Measurements from ENCODE around the gene GKAP1.
"Not testable (repeated sequence)": the region's sequence is repeated elsewhere in the genome, so short reads cannot be mapped to it uniquely, and the experiment has no call there.

Gene GKAP1

GRCh38 chr9:83817356-83818278 lies at the start of gene GKAP1:
TSS of gene GKAP1 (minus strand) at chr9:83817769. CDS start at chr9:83806517, 11,252 bp downstream.
- TF ChIP-seq CTCF (IDR thresholded peaks at IDR 0.05; ENCODE audit: insufficient read depth, low read length, missing control alignments) = peak; percentile 23
- POLR2A ChIA-PET; DNase-seq (ENCODE audit: low read depth, low spot score); CTCF ChIA-PET: not testable (repeated sequence)
- peak within 1 kb of the TSS; percentile 55 for H3K4me3 ChIP-seq (ENCODE audit: low read depth, low read length)

GRCh38 chr9:83849895-83850294 lies 32.3 kb upstream of the GKAP1 start:
- DNase-seq (ENCODE audit: low read depth, low spot score); H3K4me3 ChIP-seq (ENCODE audit: low read depth, low read length); POLR2A ChIA-PET; CTCF ChIA-PET: not testable (repeated sequence)

- POLR2A ChIA-PET; H3K4me3 ChIP-seq (ENCODE audit: low read depth, low read length); DNase-seq (ENCODE audit: low read depth, low spot score): not testable (repeated sequence)
- CTCF ChIA-PET = interaction anchor here (1.6 to 4.8 kb wide), 2 partner anchors 74 to 77 kb away, joined by 5 to 28 read pairs; no protein-coding TSS in a partner anchor
These were observed 19.6 kb upstream of the GKAP1 start for GRCh38 chr9:83837070-83837643.

GRCh38 chr9:83830426-83831071 lies 13.0 kb upstream of the GKAP1 start:
- H3K4me3 ChIP-seq (ENCODE audit: low read depth, low read length); DNase-seq (ENCODE audit: low read depth, low spot score); POLR2A ChIA-PET; CTCF ChIA-PET: not testable (repeated sequence)

GRCh38 chr9:83824986-83825623 lies 7.5 kb upstream of the GKAP1 start:
- DNase-seq (ENCODE audit: low read depth, low spot score); POLR2A ChIA-PET: not testable (repeated sequence)
- CTCF ChIA-PET = interaction anchor here (0.7 to 0.8 kb wide), 2 partner anchors 16 to 95 kb away, joined by 3 to 4 read pairs; no protein-coding TSS in a partner anchor
- peak overlapping the region; percentile 21; the same call in 1 of the 2 replicates for H3K4me3 ChIP-seq (ENCODE audit: low read depth, low read length)

DNA sequence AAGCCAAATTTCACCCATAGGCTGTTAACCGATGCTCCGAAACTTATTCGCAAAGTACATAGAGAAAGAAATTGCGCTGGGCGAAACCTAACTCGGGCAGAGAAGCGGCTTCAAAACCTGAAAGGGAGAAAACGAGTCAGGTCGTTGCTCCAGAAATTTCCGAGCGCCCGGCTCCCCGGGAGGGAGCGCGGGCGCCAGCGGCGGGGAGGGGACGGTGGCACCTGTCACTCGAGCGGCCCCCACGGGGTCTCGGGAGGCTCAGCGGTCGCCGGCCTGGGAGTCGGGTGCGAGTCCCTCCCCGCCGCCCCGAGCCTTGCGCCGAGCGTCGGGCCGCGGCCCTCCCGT lies 586 bp downstream of the GKAP1 start:
- DNase-seq (ENCODE audit: low read depth, low spot score); POLR2A ChIA-PET; CTCF ChIA-PET: not testable (repeated sequence)
- peak overlapping the region; percentile 55 for H3K4me3 ChIP-seq (ENCODE audit: low read depth, low read length)

DNA sequence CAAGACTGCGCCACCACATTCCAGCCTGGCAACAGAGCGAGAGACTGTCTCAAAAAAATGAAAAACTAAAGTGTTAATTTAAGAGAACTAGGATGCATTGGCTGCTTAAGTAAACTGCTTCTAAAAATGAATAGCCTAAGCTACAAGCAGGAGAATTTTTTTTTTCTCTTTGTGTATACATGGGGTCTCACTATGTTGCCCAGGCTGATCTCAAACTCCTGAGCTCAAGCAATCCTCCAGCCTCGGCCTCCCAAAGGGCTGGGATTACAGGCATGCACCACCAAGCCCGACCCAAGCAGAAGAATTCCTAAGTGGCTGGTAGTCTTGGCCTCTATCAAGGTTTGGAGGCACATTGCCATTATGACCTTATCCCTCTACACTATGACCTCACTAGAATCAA lies 2.4 kb downstream of the GKAP1 start:
- POLR2A ChIA-PET; H3K4me3 ChIP-seq (ENCODE audit: low read depth, low read length); CTCF ChIA-PET; DNase-seq (ENCODE audit: low read depth, low spot score): not testable (repeated sequence)

DNA sequence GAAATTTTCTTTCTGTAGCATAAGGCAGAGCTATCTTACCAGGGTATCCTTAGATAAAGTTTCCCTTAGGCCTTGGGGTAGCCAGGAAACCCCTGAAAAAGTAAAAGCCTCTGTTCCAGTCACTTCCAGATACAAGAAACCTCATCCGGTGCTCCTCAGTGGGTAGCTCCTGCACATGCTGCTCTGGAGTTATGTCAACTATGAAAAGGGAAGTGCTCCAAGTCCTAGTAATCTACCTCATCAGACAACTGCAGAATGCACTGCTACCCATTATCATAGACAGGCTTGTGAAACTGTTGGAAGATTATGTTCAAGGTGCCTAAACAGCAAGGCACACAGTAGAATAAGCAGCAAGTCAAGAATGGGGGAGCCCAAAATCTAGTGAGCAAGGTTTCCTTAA lies 8.4 kb downstream of the GKAP1 start:
- POLR2A ChIA-PET; H3K4me3 ChIP-seq (ENCODE audit: low read depth, low read length); DNase-seq (ENCODE audit: low read depth, low spot score); CTCF ChIA-PET: not testable (repeated sequence)

GRCh38 chr9:83804454-83804853 lies 13.1 kb downstream of the GKAP1 start:
- POLR2A ChIA-PET; CTCF ChIA-PET; DNase-seq (ENCODE audit: low read depth, low spot score): not testable (repeated sequence)

GRCh38 chr9:83803941-83804340 lies 13.6 kb downstream of the GKAP1 start:
- POLR2A ChIA-PET; DNase-seq (ENCODE audit: low read depth, low spot score); CTCF ChIA-PET; H3K4me3 ChIP-seq (ENCODE audit: low read depth, low read length): not testable (repeated sequence)

More at GRCh38 chr9:83804454-83804853, 13.1 kb downstream of the GKAP1 start:
- H3K4me3 ChIP-seq (ENCODE audit: low read depth, low read length) = not testable (repeated sequence)

Data from AG04449 (cell line).